Nephron progenitor cell (in vitro differentiated cells): ENCODE measurements around the gene ABI3BP.

Source experiments
- DNase-seq: peaks from one replicate; pipeline ENCODE4 v3.0.0; 2021
- H3K27ac Mint-ChIP-seq: 2 replicates; pipeline ENCODE4 v1.8.0; 2021; ENCODE audit warnings: mild to moderate bottlenecking, moderate library complexity, mixed read lengths
- H3K27me3 Mint-ChIP-seq: 2 replicates; pipeline ENCODE4 v1.8.0; 2021; ENCODE audit warnings: mild to moderate bottlenecking, low read depth, mixed read lengths; ENCODE audit not compliant: poor library complexity
- H3K36me3 Mint-ChIP-seq: 2 replicates; pipeline ENCODE4 v1.8.0; 2021; ENCODE audit warnings: low read depth, mixed read lengths
- H3K4me1 Mint-ChIP-seq: 2 replicates; pipeline ENCODE4 v1.8.0; 2021; ENCODE audit warnings: mixed read lengths
- H3K4me3 Mint-ChIP-seq: 2 replicates; pipeline ENCODE4 v1.8.0; 2021; ENCODE audit warnings: mild to moderate bottlenecking, moderate library complexity, mixed read lengths
- H3K9me3 Mint-ChIP-seq: 2 replicates; pipeline ENCODE4 v1.8.0; 2021; ENCODE audit warnings: mild to moderate bottlenecking, moderate library complexity, mixed read lengths
- TF ChIP-seq, protein P1 (sequence below): fragments of 200-600 bp; sonication (generic); IDR thresholded peaks from 2 replicates; pipeline ENCODE4 v1.5.0; 2021; ENCODE audit warnings: antibody characterized with exemption

The ABI3BP gene, protein sequence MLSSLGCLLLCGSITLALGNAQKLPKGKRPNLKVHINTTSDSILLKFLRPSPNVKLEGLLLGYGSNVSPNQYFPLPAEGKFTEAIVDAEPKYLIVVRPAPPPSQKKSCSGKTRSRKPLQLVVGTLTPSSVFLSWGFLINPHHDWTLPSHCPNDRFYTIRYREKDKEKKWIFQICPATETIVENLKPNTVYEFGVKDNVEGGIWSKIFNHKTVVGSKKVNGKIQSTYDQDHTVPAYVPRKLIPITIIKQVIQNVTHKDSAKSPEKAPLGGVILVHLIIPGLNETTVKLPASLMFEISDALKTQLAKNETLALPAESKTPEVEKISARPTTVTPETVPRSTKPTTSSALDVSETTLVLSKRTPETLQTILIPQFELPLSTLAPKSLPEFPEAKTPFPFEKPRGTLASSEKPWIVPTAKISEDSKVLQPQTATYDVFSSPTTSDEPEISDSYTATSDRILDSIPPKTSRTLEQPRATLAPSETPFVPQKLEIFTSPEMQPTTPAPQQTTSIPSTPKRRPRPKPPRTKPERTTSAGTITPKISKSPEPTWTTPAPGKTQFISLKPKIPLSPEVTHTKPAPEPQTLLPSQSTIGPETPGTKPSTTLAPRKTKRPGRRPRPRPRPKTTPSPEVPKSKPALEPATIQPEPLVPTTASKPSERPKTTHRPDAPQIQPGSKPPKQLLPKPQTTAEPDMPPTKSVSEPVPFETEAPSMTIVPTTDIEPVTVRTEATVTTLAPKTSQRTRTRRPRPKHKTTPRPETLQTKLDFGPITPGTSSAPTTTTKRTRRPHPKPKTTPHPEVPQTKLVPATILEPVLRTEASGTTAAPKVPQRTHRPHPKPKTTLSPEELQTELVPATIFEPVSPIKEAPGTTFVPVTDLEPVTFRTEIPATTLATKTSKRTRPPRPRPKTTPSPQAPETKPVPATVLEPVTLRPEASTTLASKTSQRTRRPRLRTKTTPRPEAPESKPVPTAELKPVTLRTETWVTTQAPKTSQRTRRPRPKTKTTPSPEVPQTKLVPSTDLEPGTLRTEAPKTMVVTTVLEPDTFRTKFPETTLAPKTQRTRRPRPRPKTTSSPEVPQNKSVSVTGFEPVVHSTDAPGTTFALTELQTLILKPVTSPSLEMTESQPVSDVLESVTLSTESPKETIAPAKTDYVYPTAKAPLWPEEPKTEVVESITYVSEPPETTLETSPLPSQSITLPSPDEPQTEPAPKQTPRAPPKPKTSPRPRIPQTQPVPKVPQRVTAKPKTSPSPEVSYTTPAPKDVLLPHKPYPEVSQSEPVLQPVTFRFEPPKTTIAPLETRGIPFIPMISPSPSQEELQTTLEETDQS (N-terminal part only)

DNA sequence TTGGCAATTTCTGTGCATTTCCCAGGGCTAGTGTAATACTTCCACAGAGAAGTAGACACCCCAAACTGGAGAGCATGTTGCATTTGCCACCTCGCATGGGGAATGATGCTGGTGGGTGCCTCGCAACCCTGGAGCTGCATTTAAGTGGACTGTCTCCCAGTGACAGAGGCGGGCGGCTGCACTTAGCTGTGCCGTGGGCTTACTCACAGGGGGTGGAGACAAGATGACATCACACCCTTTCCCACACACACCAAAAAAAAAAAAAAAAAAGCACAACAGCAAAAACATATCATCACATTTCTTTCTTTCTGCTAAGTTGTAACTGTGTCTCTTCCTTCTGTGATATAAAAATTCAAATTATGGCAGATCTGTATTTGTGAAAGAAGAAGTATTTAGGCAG lies at the start of gene ABI3BP:
Gene ABI3BP (minus strand): TSS at position 113 of the 400 bp plus-strand sequence. CDS start 37 bp downstream, at position 76.
- Mint-ChIP-seq H3K36me3 (no peaks in the 10 kb centered on the region), H3K27me3 (peaks cover 3% of the 10 kb centered on the region), H3K27ac (peak within 1 kb of the TSS; percentile 16), H3K4me1 (peaks cover 18% of the 10 kb centered on the region), H3K4me3 (peak within 1 kb of the TSS; percentile 20), H3K9me3 (no peaks in the 10 kb centered on the region)
- TF ChIP-seq, protein P1, sequence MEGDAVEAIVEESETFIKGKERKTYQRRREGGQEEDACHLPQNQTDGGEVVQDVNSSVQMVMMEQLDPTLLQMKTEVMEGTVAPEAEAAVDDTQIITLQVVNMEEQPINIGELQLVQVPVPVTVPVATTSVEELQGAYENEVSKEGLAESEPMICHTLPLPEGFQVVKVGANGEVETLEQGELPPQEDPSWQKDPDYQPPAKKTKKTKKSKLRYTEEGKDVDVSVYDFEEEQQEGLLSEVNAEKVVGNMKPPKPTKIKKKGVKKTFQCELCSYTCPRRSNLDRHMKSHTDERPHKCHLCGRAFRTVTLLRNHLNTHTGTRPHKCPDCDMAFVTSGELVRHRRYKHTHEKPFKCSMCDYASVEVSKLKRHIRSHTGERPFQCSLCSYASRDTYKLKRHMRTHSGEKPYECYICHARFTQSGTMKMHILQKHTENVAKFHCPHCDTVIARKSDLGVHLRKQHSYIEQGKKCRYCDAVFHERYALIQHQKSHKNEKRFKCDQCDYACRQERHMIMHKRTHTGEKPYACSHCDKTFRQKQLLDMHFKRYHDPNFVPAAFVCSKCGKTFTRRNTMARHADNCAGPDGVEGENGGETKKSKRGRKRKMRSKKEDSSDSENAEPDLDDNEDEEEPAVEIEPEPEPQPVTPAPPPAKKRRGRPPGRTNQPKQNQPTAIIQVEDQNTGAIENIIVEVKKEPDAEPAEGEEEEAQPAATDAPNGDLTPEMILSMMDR = no peak
- DNase-seq = peak; percentile 34

DNA sequence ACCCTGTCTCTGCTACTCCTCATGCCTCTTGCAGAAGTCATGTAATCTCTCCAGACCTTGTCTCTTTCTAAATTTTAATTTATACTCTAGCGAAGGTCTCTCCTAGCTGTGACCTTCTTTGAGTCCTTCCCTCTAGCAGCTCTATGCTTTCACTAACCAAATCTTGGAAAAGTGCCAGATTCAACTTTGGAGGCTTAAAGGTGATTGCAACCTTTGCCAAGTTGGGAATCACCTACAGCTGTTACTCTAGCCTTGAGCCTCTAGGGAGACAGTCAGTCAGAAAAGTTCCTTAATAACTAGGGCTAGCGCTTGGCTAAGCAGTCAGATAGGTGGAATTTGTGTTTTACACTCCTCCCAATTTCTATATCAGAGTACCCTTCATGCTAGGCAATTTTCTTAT lies 46.1 kb upstream of the ABI3BP start:
- Mint-ChIP-seq H3K27ac (no peak overlapping the region), H3K4me3 (no peak overlapping the region), H3K9me3 (no peaks in the 10 kb centered on the region), H3K4me1 (no peaks in the 10 kb centered on the region), H3K36me3 (no peaks in the 10 kb centered on the region), H3K27me3 (peaks cover 14% of the 10 kb centered on the region)
- no peak for DNase-seq
- TF ChIP-seq, protein P1 = no peak

DNA sequence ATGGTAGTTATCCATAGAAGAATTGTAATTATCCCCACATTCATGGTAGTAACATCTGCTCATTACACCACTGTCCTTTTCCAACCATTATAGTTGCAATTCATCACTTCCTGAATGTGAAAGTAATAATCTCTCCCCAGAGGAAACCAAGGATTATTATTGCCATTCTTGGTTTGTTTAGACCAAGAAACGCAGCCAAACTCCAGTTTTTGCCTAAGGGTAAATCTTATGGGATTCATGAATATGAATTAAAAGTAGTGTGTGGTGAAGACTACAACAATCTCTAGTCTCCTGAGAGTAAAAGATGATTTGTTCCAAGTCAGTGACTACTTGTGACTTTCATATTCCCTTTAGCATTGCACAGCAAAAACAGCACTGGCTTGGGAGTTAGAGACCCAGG lies 45.7 kb upstream of the ABI3BP start:
- H3K4me3 Mint-ChIP-seq = no peak overlapping the region
- H3K27me3 Mint-ChIP-seq = peaks cover 14% of the 10 kb centered on the region
- H3K4me1 Mint-ChIP-seq = no peaks in the 10 kb centered on the region
- no peak for DNase-seq
- no peaks in the 10 kb centered on the region for H3K9me3 Mint-ChIP-seq
- no peaks in the 10 kb centered on the region for H3K36me3 Mint-ChIP-seq
- no peak overlapping the region for H3K27ac Mint-ChIP-seq
- TF ChIP-seq, protein P1 = no peak

DNA sequence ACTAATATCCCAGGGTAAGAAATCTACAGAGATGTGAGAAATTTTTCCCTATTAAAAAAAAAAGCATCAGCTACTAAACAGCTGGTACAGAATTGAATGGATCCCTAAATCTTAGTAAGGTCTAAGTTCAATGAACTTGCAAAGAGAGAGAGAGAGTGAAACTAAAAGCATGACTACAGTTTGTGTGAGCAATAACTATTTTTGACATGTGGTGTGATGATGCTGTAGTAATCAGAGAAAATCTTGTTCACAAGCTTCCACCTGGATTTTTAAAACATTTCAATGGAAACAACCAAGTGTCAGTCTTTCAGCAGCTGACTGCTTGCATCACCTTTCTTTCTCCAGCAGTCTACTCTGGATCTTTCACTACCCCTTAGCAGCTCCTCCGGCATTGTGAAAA lies 45.2 kb upstream of the ABI3BP start:
- H3K9me3 Mint-ChIP-seq = no peaks in the 10 kb centered on the region
- TF ChIP-seq, protein P1 = no peak
- H3K27ac Mint-ChIP-seq = no peak overlapping the region
- peaks cover 14% of the 10 kb centered on the region for H3K27me3 Mint-ChIP-seq
- H3K4me3 Mint-ChIP-seq = no peak overlapping the region
- no peaks in the 10 kb centered on the region for H3K4me1 Mint-ChIP-seq
- DNase-seq = no peak
- H3K36me3 Mint-ChIP-seq = no peaks in the 10 kb centered on the region

DNA sequence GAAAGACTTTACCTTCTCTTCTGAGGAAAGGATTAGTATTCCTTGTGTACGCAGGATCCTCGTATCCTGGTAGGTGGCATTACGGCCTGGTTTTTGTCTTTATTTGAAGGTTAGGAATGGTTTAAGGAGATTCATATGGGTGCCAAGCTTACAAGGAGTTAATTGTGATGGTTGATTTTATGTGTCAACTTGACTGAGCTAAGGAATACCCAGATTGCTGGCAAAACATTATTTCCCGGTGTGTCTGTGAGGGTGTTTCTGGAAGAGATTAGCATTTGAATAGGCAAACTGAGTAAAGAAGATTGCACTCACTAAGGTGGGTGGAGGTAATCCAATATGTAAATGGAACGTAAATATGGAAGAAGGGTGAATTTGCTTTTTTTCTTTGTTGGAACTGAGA lies 44.4 kb upstream of the ABI3BP start:
- H3K4me1 Mint-ChIP-seq = no peaks in the 10 kb centered on the region
- TF ChIP-seq, protein P1 = no peak
- H3K27me3 Mint-ChIP-seq = peaks cover 13% of the 10 kb centered on the region
- no peaks in the 10 kb centered on the region for H3K9me3 Mint-ChIP-seq
- no peak for DNase-seq
- H3K36me3 Mint-ChIP-seq = no peaks in the 10 kb centered on the region
- H3K4me3 Mint-ChIP-seq = no peak overlapping the region
- no peak overlapping the region for H3K27ac Mint-ChIP-seq
